Measurements from ENCODE around the gene HOXB5.

Gene HOXB5

GRCh38 chr17:48605409-48605919 is 11.9 kb upstream of the HOXB5 start:
- DNase-seq (ENCODE audit: extremely low read depth, low read depth): no peak
- no peak overlapping the region for H3K4me3 ChIP-seq (replicated peaks; ENCODE audit: low read depth, low read length)
- no peak for TF ChIP-seq CTCF (IDR thresholded peaks at IDR 0.05; ENCODE audit: low read depth, low read length, missing control alignments)

GRCh38 chr17:48604770-48605329 is 11.3 kb upstream of the HOXB5 start, which contains the start of gene HOXB6:
HOXB6 (minus strand) TSS chr17:48604986; CDS start chr17:48598150, 6,836 bp downstream.
- DNase-seq (ENCODE audit: extremely low read depth, low read depth): no peak
- no peak within 1 kb of the TSS for H3K4me3 ChIP-seq (replicated peaks; ENCODE audit: low read depth, low read length)
- TF ChIP-seq CTCF (IDR thresholded peaks at IDR 0.05; ENCODE audit: low read depth, low read length, missing control alignments): no peak

- no peak overlapping the region for H3K4me3 ChIP-seq (replicated peaks; ENCODE audit: low read depth, low read length)
- no peak for DNase-seq (ENCODE audit: extremely low read depth, low read depth)
- no peak for TF ChIP-seq CTCF (IDR thresholded peaks at IDR 0.05; ENCODE audit: low read depth, low read length, missing control alignments)
These were observed 10.6 kb upstream of the HOXB5 start for GRCh38 chr17:48603959-48604769.

- no peak overlapping the region for H3K4me3 ChIP-seq (replicated peaks; ENCODE audit: low read depth, low read length)
- no peak for DNase-seq (ENCODE audit: extremely low read depth, low read depth)
These were observed 8.2 kb upstream of the HOXB5 start for GRCh38 chr17:48601539-48602425.

GRCh38 chr17:48601207-48601538 is 7.6 kb upstream of the HOXB5 start:
- no peak for TF ChIP-seq CTCF (IDR thresholded peaks at IDR 0.05; ENCODE audit: low read depth, low read length, missing control alignments)
- DNase-seq (ENCODE audit: extremely low read depth, low read depth): no peak
- H3K4me3 ChIP-seq (replicated peaks; ENCODE audit: low read depth, low read length): no peak overlapping the region

More at GRCh38 chr17:48601539-48602425, 8.2 kb upstream of the HOXB5 start:
- no peak for TF ChIP-seq CTCF (IDR thresholded peaks at IDR 0.05; ENCODE audit: low read depth, low read length, missing control alignments)

- no peak for TF ChIP-seq CTCF (IDR thresholded peaks at IDR 0.05; ENCODE audit: low read depth, low read length, missing control alignments)
- no peak for DNase-seq (ENCODE audit: extremely low read depth, low read depth)
- no peak overlapping the region for H3K4me3 ChIP-seq (replicated peaks; ENCODE audit: low read depth, low read length)
These were observed 6.9 kb upstream of the HOXB5 start for GRCh38 chr17:48600244-48601098.
